ENCODE data around the gene AHNAK.

The AHNAK gene

DNA sequence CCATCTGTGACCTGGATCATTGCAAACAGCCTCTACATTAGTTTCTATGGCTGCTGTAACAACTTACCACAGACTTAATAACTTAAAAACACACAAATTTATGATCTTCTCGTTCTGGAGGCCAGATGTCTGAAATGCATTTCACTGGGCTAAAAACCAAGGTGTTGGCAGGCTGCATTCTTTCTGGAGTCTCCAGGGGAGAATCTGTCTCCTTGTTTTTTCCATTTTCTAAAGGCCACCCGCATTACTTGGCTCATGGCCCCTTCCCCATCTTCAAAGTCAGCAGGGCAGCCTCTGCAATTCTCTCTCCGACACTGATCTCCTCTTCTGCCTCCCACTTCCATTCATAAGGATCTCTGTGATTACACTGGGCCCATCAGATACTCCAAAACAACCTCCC is 116.2 kb downstream of the AHNAK start:
- DNase-seq, result no peak

- DNase-seq, result no peak
Measured at GRCh38 chr11:62428871-62429560, 117.6 kb downstream of the AHNAK start.

DNA sequence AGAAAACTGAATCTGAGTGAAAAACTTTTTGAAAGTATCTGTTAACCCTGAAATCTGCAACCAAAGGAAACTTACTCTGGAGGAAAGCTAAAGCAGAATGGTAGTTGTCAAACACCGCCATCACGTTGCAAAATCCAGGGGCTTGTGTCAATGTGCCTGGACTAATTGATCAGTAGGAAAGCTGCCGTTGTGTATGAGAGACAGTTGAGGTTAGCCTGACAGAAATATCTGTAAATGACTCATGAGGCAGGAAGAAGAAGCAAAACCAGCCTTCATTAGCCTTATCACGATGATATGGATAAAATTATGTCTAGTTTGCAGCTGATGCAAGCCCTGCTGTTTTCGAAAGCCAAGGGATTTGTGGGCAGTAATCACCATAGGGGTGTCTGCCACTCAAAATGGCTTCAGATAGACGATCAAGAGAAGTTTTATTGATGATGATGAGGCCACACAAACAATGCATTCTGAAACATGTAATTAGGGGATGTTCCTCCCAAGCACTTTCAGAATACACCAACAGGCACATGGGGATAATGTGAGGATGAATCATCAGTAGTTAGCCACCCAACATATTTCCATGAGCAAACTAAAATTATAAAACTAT is 118.9 kb downstream of the AHNAK start:
- DNase-seq, result no peak

- no peak for DNase-seq
Measured at GRCh38 chr11:62423012-62423411, 123.6 kb downstream of the AHNAK start.

- DNase-seq, result no peak
Measured at GRCh38 chr11:62421996-62422395, 124.6 kb downstream of the AHNAK start.

DNA sequence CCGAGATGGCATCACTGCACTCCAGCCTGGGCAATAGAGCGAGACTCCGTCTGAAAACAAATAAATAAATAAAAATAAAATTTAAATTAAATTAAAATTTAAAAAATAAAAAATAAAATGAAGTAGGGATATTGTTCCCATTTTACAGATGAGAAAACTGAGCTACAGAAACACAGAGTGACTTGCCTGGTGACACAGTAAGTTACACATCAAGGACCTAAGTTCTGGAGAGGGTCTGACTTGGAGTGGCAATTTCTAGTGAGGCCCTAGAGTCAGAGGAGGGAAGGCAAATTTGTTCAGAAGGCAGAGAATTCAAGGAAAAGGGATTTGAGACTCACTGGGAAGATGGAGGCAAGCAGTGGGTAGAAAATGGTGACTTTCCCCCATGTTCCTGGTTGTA is 125.7 kb downstream of the AHNAK start:
- DNase-seq, result no peak

DNA sequence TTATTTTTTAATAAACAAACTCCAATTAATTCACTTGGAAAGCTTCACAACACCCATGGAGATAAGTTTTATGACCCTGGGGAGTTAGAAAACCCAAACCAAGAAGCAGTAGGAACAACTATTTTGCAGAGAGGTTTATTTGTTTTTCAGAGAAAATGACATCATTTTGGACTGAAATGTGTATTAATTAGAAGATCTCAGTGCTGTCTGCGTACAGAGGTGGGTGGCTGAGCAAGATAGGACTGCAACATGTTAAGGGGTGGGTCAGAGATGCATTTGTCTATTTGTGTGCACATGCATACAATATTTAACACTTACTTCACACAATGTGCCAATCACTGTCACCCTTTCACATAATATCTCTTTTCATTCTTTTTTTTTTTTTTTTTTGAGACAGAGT is 126.7 kb downstream of the AHNAK start:
- no peak for DNase-seq

DNA sequence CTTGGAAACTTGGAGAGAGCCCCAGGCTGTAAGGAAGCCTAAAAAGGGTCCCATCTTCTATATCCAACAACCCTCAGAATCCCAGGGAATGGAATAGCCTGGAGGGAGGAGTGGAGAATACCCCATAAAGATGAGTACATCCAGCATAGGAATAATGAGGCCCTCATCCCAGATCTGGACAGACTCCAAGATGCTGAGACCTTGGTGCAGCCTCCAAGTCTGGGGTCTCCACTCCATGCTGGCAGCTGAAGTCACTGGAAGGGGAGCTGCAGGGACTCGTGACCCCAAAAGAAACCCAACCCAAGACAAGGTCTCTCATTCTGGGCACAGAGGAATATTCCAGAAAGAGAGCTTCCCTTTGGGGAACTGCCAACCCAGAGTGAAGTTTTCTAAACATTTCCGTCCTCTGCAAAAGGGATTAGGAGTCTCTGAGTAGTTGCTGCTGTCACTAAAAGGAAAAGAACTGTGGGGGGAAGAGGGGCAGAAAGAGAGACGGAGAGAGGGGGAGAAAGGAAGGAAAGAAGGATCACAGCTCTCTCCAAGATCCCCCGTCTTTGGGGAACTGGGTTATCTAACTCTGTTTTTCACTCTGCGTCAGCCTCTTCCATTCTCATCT is 127.2 kb downstream of the AHNAK start:
- DNase-seq, result no peak

- DNase-seq, result no peak
Measured at GRCh38 chr11:62418733-62419132, 127.9 kb downstream of the AHNAK start, which contains the start of gene SCGB1A1. TSS of gene SCGB1A1 (plus strand) at chr11:62419033. CDS start at chr11:62419096, 63 bp downstream.

DNA sequence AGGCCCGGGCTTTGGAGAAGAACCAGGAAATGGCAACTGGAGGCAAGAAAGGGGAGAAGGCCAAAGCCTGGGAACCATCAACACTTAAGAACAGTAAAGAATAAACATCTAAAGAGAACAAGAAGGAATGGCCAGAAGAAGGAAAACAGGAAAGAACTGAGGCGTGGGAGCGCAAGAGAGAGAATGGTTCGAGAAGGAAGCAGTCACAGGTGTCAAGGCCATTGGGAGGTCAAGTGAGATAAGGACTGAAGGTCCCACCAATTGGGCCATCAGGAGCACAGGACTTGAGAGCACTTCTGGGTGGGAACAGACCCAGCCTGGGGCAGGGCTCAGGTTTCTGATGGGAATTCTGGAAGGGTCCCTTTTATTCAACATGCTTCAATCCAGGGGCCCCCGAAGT is 128.5 kb downstream of the AHNAK start:
- no peak for DNase-seq

GRCh38 chr11:62416596-62416995 is 130.0 kb downstream of the AHNAK start:
- DNase-seq, result no peak

DNA sequence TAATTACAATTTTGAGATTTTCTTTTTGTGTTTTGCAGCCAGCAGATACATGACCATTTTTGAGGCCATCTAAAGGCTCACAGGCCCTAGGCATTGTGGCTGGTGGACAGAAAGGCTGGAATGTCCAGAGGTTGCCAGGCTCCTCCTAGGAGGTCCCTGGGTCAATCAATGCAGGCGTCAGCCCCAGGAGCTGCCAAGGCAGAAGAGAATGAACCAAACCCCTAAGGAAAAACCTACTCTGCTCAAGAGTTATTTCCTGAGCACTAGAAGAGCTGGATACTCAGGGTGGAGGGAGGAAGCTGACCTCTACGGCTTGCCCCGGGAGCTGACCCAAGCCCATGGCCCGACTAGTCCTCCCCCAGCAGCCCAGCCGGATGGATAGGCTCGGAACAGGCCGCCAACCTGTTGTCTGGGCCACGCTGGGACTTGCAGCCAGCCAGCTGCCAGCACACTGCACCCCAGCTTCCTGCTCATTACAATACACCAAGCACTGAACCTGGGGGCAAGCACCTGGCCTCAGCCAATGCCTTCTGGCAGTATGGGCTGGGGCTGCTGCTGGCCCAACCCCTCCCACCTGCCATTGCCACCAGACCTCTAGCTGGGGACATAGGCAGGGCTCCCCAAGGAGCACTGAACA is 133.4 kb downstream of the AHNAK start:
- DNase-seq, result no peak

DNA sequence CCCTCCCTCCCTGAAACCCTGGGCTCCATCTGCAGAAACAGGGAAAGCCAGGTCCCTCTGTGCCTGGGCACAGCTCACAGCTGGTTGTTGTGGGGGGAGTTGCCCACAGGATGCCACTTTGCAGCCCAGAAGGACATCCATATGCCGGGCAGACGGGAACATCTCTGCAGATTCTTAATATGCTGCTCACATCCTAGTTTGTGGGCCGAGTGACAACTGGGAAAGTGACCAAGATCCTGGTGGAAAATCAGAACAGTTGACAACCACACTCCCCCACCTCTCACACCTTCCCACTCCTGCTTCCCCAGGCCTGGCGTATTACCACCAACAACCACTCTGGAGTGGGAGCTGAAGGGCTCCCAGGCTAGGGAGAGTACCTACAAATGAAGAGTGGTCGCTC is 135.1 kb downstream of the AHNAK start:
- DNase-seq, result no peak

DNA sequence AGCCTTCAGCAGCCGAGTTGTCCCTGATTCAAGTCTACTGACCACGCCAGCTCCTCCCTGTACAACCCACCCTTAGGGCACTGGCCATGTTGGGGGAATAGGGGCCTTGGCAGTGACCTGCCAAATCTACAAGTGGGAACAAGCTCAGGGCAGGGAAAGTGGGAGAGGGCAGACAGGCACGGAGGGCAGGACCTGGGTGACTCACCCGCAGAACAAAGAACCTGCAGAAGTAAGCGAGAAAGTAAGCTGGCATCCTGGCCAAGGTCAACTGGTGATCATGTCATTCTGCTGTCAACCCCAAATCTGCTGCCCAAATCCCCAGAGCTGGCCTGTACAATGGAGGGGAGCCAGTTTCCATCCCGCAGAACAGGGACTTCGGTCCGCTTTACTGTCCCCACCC is 135.6 kb downstream of the AHNAK start:
- DNase-seq, result no peak

- DNase-seq, result no peak
Measured at GRCh38 chr11:62409831-62410230, 136.8 kb downstream of the AHNAK start.

GRCh38 chr11:62406034-62406433 is 140.6 kb downstream of the AHNAK start:
- no peak for DNase-seq

GRCh38 chr11:62404901-62405300 is 141.7 kb downstream of the AHNAK start:
- no peak for DNase-seq

- no peak for DNase-seq
Measured at GRCh38 chr11:62404435-62404834, 142.2 kb downstream of the AHNAK start.

DNA sequence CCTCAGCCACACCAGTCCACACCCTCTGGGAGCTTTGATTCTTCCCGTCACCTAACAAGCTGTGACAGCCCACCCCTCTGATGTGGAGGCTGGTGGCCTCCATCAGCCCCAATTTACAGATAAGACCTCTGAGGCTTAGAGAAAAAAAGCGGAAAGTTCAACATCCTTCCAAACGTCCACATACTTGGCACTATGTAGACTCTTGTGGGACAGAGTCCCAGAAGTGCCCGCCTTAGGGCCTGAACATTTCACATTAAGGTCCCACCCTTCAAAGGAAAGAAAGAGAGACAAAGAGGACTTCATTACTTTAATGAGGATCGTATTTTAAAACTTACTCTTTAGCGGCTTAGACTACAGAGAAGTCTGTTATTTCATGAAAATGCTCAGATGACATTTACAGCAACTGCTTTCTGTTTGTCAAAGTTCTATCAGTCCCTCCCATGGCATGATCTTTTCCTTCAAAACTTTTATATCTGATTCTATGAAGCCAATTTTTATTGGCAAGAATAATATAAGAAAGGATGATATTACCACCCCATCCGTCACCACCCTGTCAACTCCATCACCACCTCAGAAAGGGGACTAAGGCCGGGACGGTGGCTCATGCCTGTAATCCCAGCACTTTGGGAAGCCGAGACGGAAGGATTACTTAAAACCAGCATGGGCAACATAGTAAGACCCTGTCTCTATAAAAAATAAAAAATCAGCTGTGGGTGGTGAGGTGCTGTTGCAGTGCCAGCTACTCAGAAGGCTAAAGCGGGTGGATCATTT is 143.5 kb downstream of the AHNAK start:
- DNase-seq, result no peak

DNA sequence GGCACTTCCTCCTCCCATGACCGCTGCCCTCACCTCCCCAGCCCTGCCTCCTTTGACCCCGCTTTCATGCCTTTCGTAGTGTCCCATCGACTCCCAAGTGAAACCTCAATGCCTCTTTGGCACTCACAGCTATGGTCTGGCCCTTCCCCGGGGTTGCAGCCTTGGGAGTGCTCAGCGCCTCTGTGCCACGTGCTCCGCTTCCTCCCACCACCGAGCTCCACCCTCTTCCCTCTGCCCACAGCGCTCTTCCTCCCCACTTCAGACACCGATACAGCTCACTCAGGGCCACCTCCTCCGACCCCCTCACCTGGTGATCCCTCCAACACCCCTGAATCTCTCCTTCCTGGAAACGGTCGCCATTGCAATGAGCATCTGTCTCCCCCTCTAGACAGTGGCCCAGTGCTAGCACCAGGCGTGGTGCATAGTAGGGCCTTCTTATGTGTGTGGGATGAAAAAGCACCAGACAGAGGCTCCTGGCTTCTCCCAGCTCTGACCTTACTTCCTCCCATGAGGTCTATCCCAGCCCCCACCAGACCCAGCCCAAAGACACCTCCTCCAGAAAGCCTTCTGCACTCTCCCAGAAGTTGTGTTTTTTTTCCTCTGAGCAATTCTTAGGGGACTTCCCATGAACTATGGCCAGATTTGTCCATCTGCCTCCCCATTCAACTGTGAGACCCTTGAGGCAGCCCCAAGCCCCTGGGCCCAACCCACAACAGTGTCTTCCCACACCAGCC is 144.2 kb downstream of the AHNAK start:
- DNase-seq, result no peak

GRCh38 chr11:62401811-62402210 is 144.8 kb downstream of the AHNAK start:
- DNase-seq, result no peak

DNA sequence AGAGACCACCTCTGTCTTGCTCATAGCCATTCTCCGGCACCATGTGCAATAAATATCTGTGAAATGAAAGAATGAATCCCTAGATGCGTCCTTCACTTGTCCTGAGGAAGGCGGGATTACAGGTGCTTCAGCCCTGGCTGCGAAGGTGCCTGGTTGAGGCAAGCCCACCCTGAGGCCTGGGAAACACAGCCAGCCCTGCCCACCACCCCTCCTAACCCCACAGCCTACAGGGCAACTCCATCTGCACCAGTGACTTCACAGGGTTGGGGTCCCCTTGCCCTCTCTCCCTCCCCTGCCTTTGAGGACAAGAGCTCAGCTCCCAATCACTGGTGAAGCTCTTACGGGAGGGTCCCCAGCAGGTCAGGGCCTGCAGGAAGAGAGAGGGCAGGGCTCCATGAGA is 145.2 kb downstream of the AHNAK start:
- DNase-seq, result no peak

All from SHP77 treated with DMSO at 0.1 percent for 48 hours (cell line).